Ovary (tissue), 9 donors: Measurements from ENCODE around the gene SH3PXD2B. TPM values are rescaled to one million over a fixed set of nuclear protein-coding genes. Genes with fewer than 3 reads are reported as not detected.

Source experiments
- DNase-seq, 5 donors: peaks; one replicate each; pipeline ENCODE4 v3.0.0-alpha.2; 2019 to 2020
- H3K27ac ChIP-seq, 2 donors: fragments of 200-600 bp; one replicate each; pipeline versions ENCODE4 v1.5.1 to v1.8.0; 2019 to 2022
- H3K27me3 ChIP-seq: fragments of 200-600 bp; one replicate; pipeline ENCODE4 v1.8.0; 2022
- H3K36me3 ChIP-seq: fragments of 200-600 bp; sonication (generic); one replicate; pipeline ENCODE4 v1.5.1; 2019
- H3K4me1 ChIP-seq: one replicate; pipeline ENCODE4 v1.8.1; 2013; ENCODE audit warnings: mild to moderate bottlenecking, moderate library complexity; ENCODE audit not compliant: insufficient read depth
- H3K4me3 ChIP-seq: fragments of 200-600 bp; sonication (generic); one replicate; pipeline ENCODE4 v1.5.1; 2017
- H3K9me3 ChIP-seq, 2 donors: fragments of 200-600 bp in 1 of 2; sonication (generic) in 1 of 2; one replicate each; pipeline versions ENCODE4 v1.5.1 to v1.8.1; 2013 to 2019; ENCODE audit warnings: mild to moderate bottlenecking in 1 of 2, moderate library complexity in 1 of 2
- EP300 ChIP-seq: sonication (generic); formaldehyde crosslinking; IDR thresholded peaks from one replicate; pipeline ENCODE4 v1.6.1; 2017; ENCODE audit warnings: antibody characterized with exemption
- POLR2A ChIP-seq: fragments of 450-650 bp; IDR thresholded peaks from one replicate; pipeline ENCODE4 v1.6.1; 2017; ENCODE audit warnings: antibody characterized with exemption, mild to moderate bottlenecking, moderate library complexity
- WGBS, 3 donors: extraction: QIAGEN DNeasy Blood & Tissue Kit in 1 of 3; methylation state at CpG; one replicate each; pipeline versions ENCODE4 v1.1.5 to v1.1.7; 2013 to 2017; 5-methylcytosine and 5-hydroxymethylcytosine counted together
- intact Hi-C, 4 donors: fragments of 100-400 bp; cut with DNase I; formaldehyde crosslinking; loops; one replicate each; pipeline versions ENCODE4 v1.11.0 to v1.15.1; 2022 to 2023
- polyA plus RNA-seq, 2 donors: library from polyadenylated mRNA; stranded (reverse); fragments of 200-250 nt in 1 of 2; fragments of 350-450 nt in 1 of 2; fragmentation: Illumina TruSeq in 1 of 2; extraction: RNeasy Lipid Tissue Mini Kit (QIAGEN cat#74804) in 1 of 2; gene quantifications; one replicate each; pipeline ENCODE4 v1.2.3, GENCODE V29; 2013 to 2014
- total RNA-seq, 7 donors: library from RNA; depleted of rRNA in 2 of 7; stranded (reverse); fragments of >200 nt in 2 of 7; fragmentation: NEBNext Ultra II Directional in 3 of 7; extraction: Animal tissue kit (Norgen Biotek cat#: 25700) in 3 of 7; gene quantifications; one replicate each; pipeline versions ENCODE4 v1.1.0 to v1.2.4, GENCODE V29; 2016 to 2023
- TF ChIP-seq, protein P1 (sequence below), 3 donors: fragments of 450-650 bp in 2 of 3; fragments of 200-600 bp in 1 of 3; IDR thresholded peaks; one replicate each; pipeline versions ENCODE4 v1.5.1 to v1.8.0; 2016 to 2022; ENCODE audit warnings: antibody characterized with exemption in 3 of 3, mild to moderate bottlenecking in 1 of 3
- donor health status: DM: no; HTN: no; CAD: no; lungs with moderate emphysema.
- donor health status: DM: no; HTN: no; CAD: no.
- donor health status: Bipolar disorder and iron deficiency.
- donor health status: DM: yes; HTN: yes; CAD: no.
- donor health status: DM: no; HTN: no; CAD: no.
- donor health status: DM: yes; HTN: yes; CAD: no.

Gene SH3PXD2B
- total and polyA plus RNA-seq, 9 donors, result 13.0 to 71.8 (median 49.9) TPM

DNA sequence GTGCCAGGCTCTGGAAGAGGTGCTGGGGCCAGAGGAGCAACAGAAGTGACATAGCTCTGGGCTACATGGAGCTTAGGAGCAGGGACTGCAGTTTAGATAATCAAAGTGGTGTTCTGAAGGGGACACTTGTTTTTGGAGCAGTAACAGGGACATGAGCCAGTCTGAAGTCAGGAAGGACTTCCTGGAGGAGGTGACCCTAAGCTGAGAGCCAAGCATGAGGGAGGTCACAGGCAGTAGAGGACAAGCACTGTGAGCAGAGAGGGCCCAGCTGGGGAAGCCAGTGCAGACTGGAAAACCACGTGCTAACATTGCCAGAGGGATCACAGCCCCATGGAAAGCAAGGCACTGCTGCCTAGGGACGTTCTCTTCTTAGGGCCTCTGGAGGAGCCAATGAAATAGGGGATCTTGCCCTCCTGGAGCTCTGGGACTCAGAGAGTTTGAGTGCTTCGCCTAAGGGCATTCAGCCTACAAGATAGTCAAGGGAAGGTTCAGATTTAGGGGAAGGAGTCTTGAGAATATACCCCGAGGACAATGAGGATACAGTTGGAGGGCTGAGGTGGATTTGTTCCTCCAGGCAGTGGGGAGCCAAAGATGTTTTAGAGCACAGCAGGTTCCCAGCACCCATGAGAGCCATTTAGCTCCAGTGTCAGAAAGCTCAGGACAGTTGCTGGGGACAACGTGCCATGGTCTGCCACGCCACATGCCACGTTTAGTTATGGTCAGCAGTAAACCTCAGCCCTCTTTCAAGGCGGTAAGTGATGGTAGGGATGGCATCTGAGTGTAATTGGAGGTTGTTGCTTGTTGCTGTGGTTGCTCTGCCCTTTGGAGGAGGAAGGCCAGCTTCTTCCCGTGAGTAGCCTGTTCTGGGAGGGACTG is 40.5 kb upstream of the SH3PXD2B start:
- H3K27me3 ChIP-seq, result no peaks in the 10 kb centered on the region
- DNase-seq, result peak in 2 of 5 donors; percentile 7 to 10
- no peak overlapping the region for H3K27ac ChIP-seq
- peaks cover 8% of the 10 kb centered on the region for H3K4me1 ChIP-seq
- H3K36me3 ChIP-seq, result no peaks in the 10 kb centered on the region
- H3K4me3 ChIP-seq, result no peak overlapping the region
- WGBS, 3 donors, result 85 to 90% (median 88%) methylated on average over 9 of the region's 9 CpGs
- no peaks in the 10 kb centered on the region for H3K9me3 ChIP-seq
- no peak for TF ChIP-seq EP300
- TF ChIP-seq POLR2A, result no peak
- TF ChIP-seq, protein P1, sequence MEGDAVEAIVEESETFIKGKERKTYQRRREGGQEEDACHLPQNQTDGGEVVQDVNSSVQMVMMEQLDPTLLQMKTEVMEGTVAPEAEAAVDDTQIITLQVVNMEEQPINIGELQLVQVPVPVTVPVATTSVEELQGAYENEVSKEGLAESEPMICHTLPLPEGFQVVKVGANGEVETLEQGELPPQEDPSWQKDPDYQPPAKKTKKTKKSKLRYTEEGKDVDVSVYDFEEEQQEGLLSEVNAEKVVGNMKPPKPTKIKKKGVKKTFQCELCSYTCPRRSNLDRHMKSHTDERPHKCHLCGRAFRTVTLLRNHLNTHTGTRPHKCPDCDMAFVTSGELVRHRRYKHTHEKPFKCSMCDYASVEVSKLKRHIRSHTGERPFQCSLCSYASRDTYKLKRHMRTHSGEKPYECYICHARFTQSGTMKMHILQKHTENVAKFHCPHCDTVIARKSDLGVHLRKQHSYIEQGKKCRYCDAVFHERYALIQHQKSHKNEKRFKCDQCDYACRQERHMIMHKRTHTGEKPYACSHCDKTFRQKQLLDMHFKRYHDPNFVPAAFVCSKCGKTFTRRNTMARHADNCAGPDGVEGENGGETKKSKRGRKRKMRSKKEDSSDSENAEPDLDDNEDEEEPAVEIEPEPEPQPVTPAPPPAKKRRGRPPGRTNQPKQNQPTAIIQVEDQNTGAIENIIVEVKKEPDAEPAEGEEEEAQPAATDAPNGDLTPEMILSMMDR (IDR thresholded peaks at IDR 0.05), result no peak
- intact Hi-C loops, result no loop called here

DNA sequence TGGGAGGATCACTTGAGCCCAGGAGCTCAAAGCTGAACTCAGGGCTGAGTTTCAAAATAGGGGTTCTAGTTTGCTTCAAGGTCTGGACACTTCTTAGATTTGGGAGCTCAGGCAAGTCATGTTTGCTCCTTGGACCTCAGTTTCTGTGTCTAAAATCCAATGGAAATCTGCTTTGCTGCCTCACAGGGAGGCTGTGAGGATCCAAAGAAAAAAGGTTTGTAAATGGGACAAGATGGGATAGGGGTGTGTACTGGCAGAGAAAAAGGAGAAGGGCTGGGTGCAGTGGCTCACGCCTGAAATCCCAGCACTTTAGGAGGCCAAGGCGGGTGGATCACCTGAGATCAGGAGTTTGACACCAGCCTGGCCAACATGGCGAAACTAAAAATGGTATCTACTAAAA is 39.6 kb upstream of the SH3PXD2B start:
- H3K4me3 ChIP-seq, result no peak overlapping the region
- no peak overlapping the region for H3K27ac ChIP-seq
- H3K36me3 ChIP-seq, result no peaks in the 10 kb centered on the region
- peaks cover 8% of the 10 kb centered on the region for H3K4me1 ChIP-seq
- TF ChIP-seq POLR2A (no peak), EP300 (no peak)
- TF ChIP-seq, protein P1 (IDR thresholded peaks at IDR 0.05), result no peak
- intact Hi-C loops, result no loop called here
- 92 to 99% (median 94%) methylated on average over 3 of the region's 3 CpGs for WGBS, 3 donors
- H3K9me3 ChIP-seq, result no peaks in the 10 kb centered on the region
- no peaks in the 10 kb centered on the region for H3K27me3 ChIP-seq
- peak in 1 of 5 donors; percentile 3 for DNase-seq

DNA sequence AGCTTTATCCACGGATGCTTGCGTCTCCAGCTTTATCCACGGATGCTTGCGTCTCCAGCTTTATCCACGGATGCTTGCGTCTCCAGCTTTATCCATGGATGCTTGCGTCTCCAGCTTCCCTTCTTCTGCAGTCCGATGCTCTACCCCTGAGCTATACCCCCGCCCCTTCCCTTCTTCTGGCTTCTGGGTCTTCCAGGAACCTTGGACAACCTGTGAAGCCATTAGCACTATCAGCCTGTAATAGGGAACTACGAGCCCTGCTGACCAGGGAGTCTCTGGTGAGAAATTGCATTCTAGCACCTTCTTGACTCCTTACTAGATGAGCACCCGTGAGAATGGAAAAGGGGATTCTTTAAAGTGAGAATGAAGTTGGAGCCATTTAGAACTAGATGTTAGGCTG is 39.1 kb upstream of the SH3PXD2B start:
- H3K9me3 ChIP-seq, result no peaks in the 10 kb centered on the region
- H3K36me3 ChIP-seq, result no peaks in the 10 kb centered on the region
- H3K27me3 ChIP-seq, result no peaks in the 10 kb centered on the region
- no peak for TF ChIP-seq POLR2A
- no peak for TF ChIP-seq EP300
- TF ChIP-seq, protein P1 (IDR thresholded peaks at IDR 0.05), result no peak
- intact Hi-C loops, result no loop called here
- 86 to 95% (median 89%) methylated on average over 10 to 11 of the region's 11 CpGs for WGBS, 3 donors
- H3K27ac ChIP-seq, result no peak overlapping the region
- DNase-seq, result peak in 2 of 5 donors; percentile 8 to 13
- H3K4me1 ChIP-seq, result peaks cover 8% of the 10 kb centered on the region
- no peak overlapping the region for H3K4me3 ChIP-seq

DNA sequence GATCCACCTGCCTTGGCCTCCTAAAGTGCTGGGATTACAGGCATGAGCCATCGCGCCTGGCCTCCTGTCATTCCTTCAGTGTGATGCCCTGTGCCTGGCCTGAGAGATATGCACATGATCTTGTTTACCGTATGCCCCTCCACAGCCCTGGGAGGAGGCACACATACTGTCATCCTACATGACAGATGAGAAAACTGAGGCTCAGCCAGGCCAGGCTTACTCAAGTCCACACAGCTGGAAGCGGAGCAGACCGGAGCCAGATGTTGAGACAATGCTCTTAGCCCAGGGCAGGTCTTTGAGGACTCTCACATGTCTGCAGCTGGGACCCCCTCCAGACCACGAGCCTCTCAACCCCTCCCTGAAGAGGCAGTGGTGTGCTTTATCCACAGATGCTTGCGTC is 38.7 kb upstream of the SH3PXD2B start:
- H3K4me3 ChIP-seq, result no peak overlapping the region
- H3K36me3 ChIP-seq, result no peaks in the 10 kb centered on the region
- no peaks in the 10 kb centered on the region for H3K27me3 ChIP-seq
- H3K4me1 ChIP-seq, result peaks cover 13% of the 10 kb centered on the region
- DNase-seq, result peak in 2 of 5 donors; percentile 13 to 18
- H3K27ac ChIP-seq, result no peak overlapping the region
- 79 to 83% (median 79%) methylated on average over 7 of the region's 7 CpGs for WGBS, 3 donors
- no peaks in the 10 kb centered on the region for H3K9me3 ChIP-seq
- no peak for TF ChIP-seq EP300
- no peak for TF ChIP-seq POLR2A
- TF ChIP-seq, protein P1 (IDR thresholded peaks at IDR 0.05), result no peak
- intact Hi-C loops, result no loop called here
